22Rv1 (cell line): Measurements from ENCODE around the gene TCTA.

Experiments
- ZFX ChIP-seq: fragments of 450-650 bp; IDR thresholded peaks from 2 replicates; pipeline ENCODE4 v1.6.1; 2017; ENCODE audit warnings: antibody characterized with exemption, borderline replicate concordance
- TF ChIP-seq, protein P1 (sequence below): fragments of 450-650 bp; IDR thresholded peaks from 2 replicates; pipeline ENCODE4 v1.5.1; 2017; ENCODE audit warnings: mild to moderate bottlenecking

DNA sequence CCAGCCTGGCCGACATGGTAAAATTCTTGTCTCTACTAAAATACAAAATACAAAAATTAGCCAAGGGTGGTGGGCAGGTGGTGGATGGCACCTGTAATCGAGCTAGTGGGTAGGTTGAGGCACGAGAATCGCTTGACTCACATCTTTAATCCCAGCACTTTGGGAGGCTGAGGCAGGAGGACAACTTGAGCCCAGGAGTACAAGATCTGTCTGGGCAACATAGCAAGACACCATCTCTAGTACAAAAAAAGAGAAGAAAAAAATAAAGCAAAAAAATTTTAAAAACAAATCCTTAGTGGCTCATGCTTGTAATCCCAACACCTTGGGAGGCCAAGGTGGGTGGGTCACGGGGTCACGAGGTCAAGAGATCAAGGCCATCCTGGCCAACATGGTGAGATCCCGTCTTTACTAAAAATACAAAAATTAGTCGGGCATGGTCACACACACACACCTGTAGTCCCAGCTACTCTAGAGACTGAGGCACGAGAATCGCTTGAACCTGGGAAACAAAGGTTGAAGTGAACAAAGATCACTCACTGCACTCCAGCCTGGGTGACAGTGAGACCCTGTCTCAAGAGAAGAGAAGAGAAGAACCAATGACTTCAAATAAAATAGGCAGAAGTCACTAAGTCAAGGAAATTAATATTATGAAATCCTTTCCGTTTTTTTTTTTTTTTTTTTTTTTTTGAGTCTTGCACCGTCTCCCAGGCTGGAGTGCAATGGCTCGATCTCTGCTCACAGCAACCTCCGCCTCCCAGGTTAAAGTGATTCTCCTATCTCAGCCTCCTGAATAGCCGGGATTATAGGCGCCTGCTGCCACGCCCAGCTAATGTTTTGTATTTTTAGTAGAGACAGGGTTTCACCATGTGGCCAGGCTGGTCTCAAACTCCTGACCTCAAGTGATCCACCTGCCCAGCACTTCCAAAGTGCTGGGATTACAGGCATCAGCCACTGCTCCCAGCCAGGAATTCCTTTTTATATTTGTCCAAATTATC lies 5.4 kb upstream of the TCTA start:
- TF ChIP-seq, protein P1, sequence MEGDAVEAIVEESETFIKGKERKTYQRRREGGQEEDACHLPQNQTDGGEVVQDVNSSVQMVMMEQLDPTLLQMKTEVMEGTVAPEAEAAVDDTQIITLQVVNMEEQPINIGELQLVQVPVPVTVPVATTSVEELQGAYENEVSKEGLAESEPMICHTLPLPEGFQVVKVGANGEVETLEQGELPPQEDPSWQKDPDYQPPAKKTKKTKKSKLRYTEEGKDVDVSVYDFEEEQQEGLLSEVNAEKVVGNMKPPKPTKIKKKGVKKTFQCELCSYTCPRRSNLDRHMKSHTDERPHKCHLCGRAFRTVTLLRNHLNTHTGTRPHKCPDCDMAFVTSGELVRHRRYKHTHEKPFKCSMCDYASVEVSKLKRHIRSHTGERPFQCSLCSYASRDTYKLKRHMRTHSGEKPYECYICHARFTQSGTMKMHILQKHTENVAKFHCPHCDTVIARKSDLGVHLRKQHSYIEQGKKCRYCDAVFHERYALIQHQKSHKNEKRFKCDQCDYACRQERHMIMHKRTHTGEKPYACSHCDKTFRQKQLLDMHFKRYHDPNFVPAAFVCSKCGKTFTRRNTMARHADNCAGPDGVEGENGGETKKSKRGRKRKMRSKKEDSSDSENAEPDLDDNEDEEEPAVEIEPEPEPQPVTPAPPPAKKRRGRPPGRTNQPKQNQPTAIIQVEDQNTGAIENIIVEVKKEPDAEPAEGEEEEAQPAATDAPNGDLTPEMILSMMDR: no peak
- TF ChIP-seq ZFX: no peak
